NCI-H345 (cell line): Measurements from ENCODE around the gene IER5L.

Experiments
- DNase-seq: peaks from one replicate; lab custom pipeline; 2025; lab: John Stamatoyannopoulos, UW

IER5L gene

GRCh38 chr9:129177791-129178567 is at the start of gene IER5L:
Gene IER5L, minus strand, starts transcription at chr9:129178261. Its CDS starts 209 bp downstream, at chr9:129178052.
- DNase-seq, result peak; percentile 98

- DNase-seq, result no peak
Observed at GRCh38 chr9:129227843-129228189, 49.8 kb upstream of the IER5L start.

- DNase-seq, result no peak
Observed at GRCh38 chr9:129225815-129226214, 47.8 kb upstream of the IER5L start.

- no peak for DNase-seq
Observed at GRCh38 chr9:129225490-129225778, 47.4 kb upstream of the IER5L start.

GRCh38 chr9:129224618-129225489 is 46.8 kb upstream of the IER5L start:
- DNase-seq, result no peak

GRCh38 chr9:129223551-129224208 is 45.6 kb upstream of the IER5L start:
- DNase-seq, result no peak

GRCh38 chr9:129222819-129223218 is 44.8 kb upstream of the IER5L start:
- no peak for DNase-seq

GRCh38 chr9:129221979-129222635 is 44.0 kb upstream of the IER5L start:
- no peak for DNase-seq

- DNase-seq, result no peak
Observed at GRCh38 chr9:129221233-129221632, 43.2 kb upstream of the IER5L start.

- DNase-seq, result no peak
Observed at GRCh38 chr9:129220771-129221170, 42.7 kb upstream of the IER5L start.

GRCh38 chr9:129218918-129219317 is 40.9 kb upstream of the IER5L start:
- DNase-seq, result no peak

- DNase-seq, result no peak
Observed at GRCh38 chr9:129218272-129218625, 40.2 kb upstream of the IER5L start.

GRCh38 chr9:129213551-129213950 is 35.5 kb upstream of the IER5L start:
- DNase-seq, result no peak

- DNase-seq, result no peak
Observed at GRCh38 chr9:129211686-129212085, 33.6 kb upstream of the IER5L start.

GRCh38 chr9:129210125-129210524 is 32.1 kb upstream of the IER5L start:
- no peak for DNase-seq

- no peak for DNase-seq
Observed at GRCh38 chr9:129209580-129209979, 31.5 kb upstream of the IER5L start.

GRCh38 chr9:129209109-129209508 is 31.0 kb upstream of the IER5L start:
- DNase-seq, result no peak

- no peak for DNase-seq
Observed at GRCh38 chr9:129208207-129209032, 30.4 kb upstream of the IER5L start.

GRCh38 chr9:129206905-129207304 is 28.8 kb upstream of the IER5L start:
- no peak for DNase-seq

GRCh38 chr9:129206401-129206800 is 28.3 kb upstream of the IER5L start:
- DNase-seq, result no peak

- DNase-seq, result no peak
Observed at GRCh38 chr9:129204840-129205239, 26.8 kb upstream of the IER5L start.

GRCh38 chr9:129203556-129203909 is 25.5 kb upstream of the IER5L start:
- no peak for DNase-seq
